NOMO-1 (cell line): ENCODE measurements around the gene NLRC5.
A peak's percentile ranks its signal among the peaks of the same experiment; 100 is the strongest.
"Not testable (repeated sequence)": the region's sequence is repeated elsewhere in the genome, so short reads cannot be mapped to it uniquely, and the experiment has no call there.

ENCODE experiments used
- DNase-seq, 2 experiments: peaks; one replicate each; lab custom pipeline; 2025; ENCODE audit not compliant: unreplicated experiment in 2 of 2; lab: John Stamatoyannopoulos, UW

The NLRC5 gene

DNA sequence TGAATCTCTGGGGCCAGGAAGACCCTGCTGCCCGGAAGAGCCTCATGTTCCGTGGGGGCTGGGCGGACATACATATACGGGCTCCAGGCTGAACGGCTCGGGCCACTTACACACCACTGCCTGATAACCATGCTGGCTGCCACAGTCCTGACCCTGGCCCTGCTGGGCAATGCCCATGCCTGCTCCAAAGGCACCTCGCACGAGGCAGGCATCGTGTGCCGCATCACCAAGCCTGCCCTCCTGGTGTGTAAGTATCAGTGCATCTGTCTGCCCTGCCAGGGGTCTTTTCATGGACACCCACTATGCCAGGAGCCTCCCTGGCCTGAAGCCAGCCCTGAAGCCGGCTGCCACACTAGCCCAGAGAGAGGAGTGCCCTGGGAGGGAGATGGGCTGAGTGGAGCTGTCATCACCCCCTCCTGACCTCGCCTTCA lies 27.5 kb upstream of the NLRC5 start, which contains the start of gene CETP:
Gene CETP (plus strand): TSS at position 100 of the 431 bp plus-strand sequence. CDS start 30 bp downstream, at position 130.
- DNase-seq, result no peak

DNA sequence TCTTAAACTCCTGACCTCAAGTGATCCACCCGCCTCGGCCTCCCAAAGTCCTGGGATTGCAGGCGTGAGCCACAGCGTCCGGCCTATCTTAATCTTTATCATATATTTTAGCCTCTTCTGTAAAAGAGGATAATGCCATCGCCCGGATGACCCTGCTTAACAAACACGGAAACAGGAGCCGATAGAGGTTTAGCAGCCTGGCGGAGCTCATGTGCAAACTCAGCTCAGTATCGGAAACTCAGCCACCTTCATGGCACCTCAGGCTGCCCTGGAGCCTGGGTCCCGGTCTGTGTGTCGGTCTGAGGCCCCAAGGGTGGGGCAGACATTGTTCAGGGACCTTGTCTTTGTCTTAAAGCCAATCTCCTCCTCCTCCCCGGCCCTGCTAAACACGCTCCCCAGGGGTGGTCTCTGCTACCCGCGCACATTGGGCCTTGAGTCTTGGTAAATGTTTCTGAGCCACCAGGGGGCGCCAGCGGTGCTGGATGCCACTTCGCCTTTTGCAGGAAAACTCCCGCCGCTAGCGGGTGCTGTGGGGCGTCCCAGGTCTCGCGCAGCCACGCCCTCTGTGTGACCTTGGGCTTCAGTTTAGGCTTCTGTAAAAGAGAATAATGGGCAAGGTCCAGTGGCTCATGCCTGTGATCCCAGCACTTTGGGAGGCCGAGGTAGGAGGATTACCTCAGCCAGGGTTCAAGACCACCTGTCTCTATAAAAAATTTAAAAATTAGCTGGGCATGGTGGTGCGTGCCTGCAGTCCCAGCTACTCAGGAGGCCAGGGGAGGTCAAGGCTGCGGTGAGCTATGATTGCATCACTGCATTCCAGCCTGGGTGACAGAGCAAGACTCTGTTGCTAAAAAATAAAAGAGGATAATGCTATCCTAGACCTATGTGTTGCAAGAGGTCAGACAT lies 24.9 kb upstream of the NLRC5 start:
- DNase-seq, result peak; percentile 53 to 79

GRCh38 chr16:56965149-56966092 lies 23.9 kb upstream of the NLRC5 start:
- peak in 1 of 2 experiments; percentile 13 for DNase-seq

DNA sequence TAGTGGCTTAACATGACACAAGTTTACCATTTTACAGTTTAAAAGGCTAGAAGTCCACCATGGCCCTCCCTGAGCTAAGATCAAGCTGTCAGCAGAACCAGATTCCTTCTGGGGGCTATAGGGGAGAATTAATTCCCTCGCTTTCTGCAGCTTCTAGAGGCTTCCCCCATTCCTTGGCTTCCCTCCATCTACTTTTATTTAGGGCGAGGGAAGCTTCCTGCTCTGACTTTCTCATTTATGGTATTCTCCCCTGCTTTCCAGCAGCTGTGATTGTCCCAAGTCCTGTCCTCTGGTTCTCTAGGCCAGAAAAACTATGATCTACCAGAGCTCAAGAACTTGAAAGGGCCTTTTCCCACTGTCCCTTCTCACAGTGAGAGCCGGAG lies 23.3 kb upstream of the NLRC5 start:
- no peak for DNase-seq

GRCh38 chr16:56967733-56968132 lies 21.6 kb upstream of the NLRC5 start:
- DNase-seq, result peak in 1 of 2 experiments; percentile 9

DNA sequence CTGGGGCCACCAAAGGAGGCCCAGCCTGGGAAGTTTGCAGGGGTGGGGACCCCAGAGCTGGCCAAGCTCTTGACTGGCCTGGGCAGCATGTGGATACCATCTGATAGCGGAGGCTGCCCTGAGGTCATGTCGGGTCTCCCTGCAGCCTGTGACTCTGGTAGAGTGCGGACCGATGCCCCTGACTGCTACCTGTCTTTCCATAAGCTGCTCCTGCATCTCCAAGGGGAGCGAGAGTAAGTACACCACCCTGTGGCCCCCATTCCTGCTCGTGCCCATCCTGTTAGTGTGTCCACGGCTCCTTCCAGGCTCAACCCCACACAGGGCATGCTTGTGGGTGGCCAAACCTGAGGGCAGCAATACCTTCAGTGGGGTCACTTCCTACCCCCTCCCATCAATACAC lies 19.6 kb upstream of the NLRC5 start:
- no peak for DNase-seq

DNA sequence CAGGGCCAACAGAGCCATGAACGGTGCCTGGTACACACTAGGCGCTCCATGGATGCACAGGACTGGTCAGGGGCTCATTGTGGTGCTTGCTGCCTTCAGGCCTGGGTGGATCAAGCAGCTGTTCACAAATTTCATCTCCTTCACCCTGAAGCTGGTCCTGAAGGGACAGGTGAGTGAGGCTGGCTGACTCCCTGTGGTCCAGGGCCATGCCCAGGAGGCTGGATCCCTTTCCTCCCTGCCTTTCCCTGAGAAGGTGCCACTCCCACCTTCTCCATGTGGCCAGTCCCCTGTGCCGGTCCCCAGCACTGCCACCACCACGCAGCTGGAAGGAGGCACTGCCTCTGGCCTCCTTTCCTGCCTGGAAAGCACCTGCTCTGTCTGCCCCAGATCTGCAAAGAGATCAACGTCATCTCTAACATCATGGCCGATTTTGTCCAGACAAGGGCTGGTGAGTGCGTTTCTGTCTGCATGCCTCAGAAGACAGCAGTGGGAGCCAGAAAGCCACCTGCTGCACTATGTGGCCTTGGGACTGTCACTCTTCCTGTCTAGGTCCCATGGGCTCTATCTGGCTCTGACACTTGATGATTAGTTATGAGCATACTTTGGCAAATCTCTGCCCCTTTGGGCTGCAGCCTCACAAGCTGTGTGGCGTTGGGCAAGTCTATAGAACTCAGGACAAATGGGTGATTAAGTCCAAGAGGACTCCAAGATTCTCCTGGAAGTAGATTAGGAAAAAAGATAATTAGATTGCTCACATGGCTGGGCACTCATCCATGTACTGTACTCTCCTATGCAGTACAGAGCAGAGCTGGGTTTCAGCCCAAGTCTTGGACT lies 18.2 kb upstream of the NLRC5 start:
- no peak for DNase-seq

GRCh38 chr16:56971768-56972043 lies 17.7 kb upstream of the NLRC5 start:
- DNase-seq, result no peak

DNA sequence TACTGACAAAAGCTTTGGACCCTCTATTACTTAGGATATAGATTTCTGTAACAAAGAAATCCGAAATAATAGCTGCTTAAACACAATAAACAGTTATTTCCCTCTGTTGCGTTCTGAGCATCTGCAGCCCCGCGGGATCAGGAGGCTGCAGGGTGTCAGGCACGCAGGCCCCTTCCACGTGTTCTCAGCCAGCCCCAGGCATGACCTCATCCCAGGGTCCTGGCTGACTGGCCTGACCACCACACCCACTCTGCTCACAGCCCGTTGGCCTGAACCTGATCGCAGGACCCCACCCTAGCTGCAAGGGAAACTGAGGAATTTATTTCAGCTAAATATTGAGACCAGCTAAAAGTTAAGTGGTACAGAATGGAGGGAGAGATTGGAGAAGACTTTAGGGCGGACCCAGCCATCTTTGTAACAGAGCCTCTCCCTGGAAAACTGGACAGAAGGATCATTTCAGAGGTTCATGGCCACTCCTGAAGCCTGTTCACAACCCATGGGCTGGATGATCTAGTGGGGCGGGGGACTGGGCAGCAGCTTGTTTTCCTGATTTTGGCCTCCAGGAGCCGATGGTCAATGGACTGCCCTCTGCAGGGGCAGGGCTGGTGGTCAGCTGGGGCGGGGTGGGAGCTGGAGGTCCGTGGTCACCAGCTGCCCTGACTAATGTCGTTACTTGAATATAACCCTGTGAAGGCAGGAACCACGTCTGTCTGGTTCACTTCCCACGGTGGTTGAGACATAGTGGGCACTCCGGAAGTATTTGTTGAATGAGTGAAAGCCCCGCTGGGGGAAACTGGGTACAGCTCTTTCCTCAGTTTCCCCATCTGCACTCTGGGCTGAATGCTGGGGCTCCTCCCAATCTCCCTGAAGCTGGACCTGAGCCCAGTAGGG lies 16.7 kb upstream of the NLRC5 start:
- DNase-seq, result no peak

- no peak for DNase-seq
Measured at GRCh38 chr16:56973294-56973689, 16.1 kb upstream of the NLRC5 start.

DNA sequence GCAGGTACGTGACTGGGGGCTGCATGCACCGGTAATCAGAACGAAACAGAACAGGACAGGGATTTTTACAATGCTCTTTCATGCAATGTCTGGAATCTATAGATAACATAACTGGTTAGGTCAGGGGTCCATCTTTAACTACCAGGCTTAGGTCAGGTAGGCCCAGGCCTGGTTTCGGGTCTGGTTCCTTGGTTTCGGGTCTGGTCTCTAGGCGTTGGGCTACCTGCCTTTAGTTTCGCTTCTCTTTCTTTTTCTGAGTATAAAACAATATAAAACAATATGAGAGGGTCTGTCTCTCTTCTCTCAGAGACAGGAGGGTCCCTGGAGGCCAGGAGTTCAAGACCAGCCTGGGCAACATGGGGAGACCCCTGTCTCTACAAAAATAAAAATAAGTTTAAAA lies 15.5 kb upstream of the NLRC5 start:
- DNase-seq, result not testable (repeated sequence)

DNA sequence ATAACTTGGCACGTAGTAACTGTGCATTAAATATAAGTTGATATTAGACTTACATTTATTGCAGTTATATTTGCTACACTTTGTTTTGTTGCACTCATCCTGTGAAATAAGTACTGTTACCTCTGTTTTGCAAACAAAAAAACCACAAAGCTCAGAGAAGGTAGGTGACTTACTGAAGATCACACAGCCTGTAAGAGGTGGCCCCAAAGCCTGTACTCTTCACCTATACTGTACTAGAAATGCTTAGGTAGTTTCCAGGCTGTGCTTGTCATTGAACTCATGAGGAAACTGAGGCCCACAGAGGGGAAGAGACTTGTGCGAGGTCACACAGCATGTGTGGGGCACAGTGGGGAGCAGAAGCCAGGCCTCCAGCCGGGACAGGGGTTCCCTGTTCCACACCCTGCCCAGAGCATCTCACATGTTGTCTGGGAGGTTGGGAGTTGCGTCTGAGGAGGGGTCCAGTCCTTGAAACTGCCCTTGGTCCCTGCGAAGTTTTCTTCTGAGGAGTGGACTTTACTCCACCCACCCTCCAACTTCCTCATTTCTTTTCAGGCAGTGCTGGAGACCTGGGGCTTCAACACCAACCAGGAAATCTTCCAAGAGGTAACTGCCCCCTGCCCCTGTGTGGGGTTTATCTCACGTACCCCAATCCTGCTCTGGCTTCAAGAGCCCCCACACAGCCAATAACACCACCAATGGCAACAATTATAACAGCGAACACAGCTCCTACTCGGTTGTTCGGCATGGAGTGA lies 14.6 kb upstream of the NLRC5 start:
- DNase-seq, result peak; percentile 24 to 45

DNA sequence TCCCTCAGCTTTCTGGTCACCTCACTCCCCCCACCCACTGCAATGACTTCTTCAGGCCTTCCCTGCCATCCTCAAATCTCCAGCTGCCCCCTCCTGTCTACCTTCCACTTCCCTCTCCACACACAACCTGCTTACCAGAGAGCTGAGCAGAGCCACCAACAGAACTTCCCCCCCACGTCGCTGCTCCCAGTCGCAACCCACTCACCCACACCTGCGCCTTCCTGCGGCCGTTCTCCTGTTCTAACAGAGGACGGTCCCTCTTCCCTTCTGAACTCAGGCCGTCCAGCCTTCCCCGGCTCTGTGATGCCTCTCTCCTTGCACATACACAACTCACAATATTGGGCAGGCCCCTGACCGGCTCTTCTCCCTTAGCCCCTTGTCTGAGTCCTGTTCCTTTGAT lies 13.6 kb upstream of the NLRC5 start:
- DNase-seq, result no peak

GRCh38 chr16:56977216-56977615 lies 12.1 kb upstream of the NLRC5 start:
- DNase-seq, result no peak

- DNase-seq, result no peak
Measured at GRCh38 chr16:56977823-56978430, 11.4 kb upstream of the NLRC5 start.

DNA sequence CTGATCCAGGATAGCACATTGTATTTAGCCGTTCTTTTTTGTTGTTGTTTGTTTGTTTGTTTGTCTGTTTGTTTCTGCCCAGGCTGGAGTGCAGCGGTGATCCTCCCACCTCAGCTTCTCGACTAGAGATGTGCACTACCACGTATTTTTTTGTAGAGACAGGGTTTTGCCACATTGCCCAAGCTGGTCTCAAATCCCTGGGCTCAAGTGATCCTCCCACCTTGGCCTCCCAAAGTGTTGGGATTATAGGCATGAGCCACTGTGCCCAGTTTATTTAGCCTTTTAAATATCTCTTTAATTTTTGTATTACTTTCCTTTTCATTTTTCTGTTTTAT lies 9.2 kb upstream of the NLRC5 start:
- DNase-seq, result no peak

- no peak for DNase-seq
Measured at GRCh38 chr16:56980792-56981724, 8.3 kb upstream of the NLRC5 start.
